GM19240 (cell line): ENCODE data around the gene HMX1.

ENCODE experiments used
- DNase-seq: peaks from one replicate; pipeline ENCODE4 v3.0.0; 2011; ENCODE audit warnings: low spot score; ENCODE audit not compliant: insufficient read length

Gene HMX1

GRCh38 chr4:8893227-8893623 is 21.6 kb upstream of the HMX1 start:
- DNase-seq, result no peak

GRCh38 chr4:8892556-8893226 is 21.1 kb upstream of the HMX1 start:
- no peak for DNase-seq

- no peak for DNase-seq
These were observed 20.3 kb upstream of the HMX1 start for GRCh38 chr4:8891646-8892555.

GRCh38 chr4:8891255-8891645 is 19.6 kb upstream of the HMX1 start:
- DNase-seq, result no peak

- no peak for DNase-seq
These were observed 17.2 kb upstream of the HMX1 start for GRCh38 chr4:8888856-8889255.

GRCh38 chr4:8886612-8887406 is 15.2 kb upstream of the HMX1 start:
- DNase-seq, result no peak

- DNase-seq, result no peak
These were observed 10.6 kb upstream of the HMX1 start for GRCh38 chr4:8882239-8882638.

- no peak for DNase-seq
These were observed 9.2 kb upstream of the HMX1 start for GRCh38 chr4:8880851-8881250.

GRCh38 chr4:8879574-8879973 is 7.9 kb upstream of the HMX1 start:
- DNase-seq, result no peak

GRCh38 chr4:8878421-8878820 is 6.8 kb upstream of the HMX1 start:
- DNase-seq, result no peak

- DNase-seq, result no peak
These were observed 6.1 kb upstream of the HMX1 start for GRCh38 chr4:8877780-8878040.

GRCh38 chr4:8876982-8877779 is 5.5 kb upstream of the HMX1 start:
- no peak for DNase-seq

GRCh38 chr4:8874896-8875680 is 3.4 kb upstream of the HMX1 start:
- DNase-seq, result no peak

- DNase-seq, result no peak
These were observed 2.6 kb upstream of the HMX1 start for GRCh38 chr4:8874003-8874895.

GRCh38 chr4:8872402-8873291 is 1.0 kb upstream of the HMX1 start:
- no peak for DNase-seq

- no peak for DNase-seq
These were observed 807 bp downstream of the HMX1 start for GRCh38 chr4:8870647-8871416.

GRCh38 chr4:8869898-8870646 is 1.6 kb downstream of the HMX1 start:
- no peak for DNase-seq
